Measurements from ENCODE around the gene OR2C1. TPM values are rescaled to one million over a fixed set of nuclear protein-coding genes. Genes with fewer than 3 reads are reported as not detected.

Gene OR2C1
- total RNA-seq, 3 donors from 2014 or later: not detected

DNA sequence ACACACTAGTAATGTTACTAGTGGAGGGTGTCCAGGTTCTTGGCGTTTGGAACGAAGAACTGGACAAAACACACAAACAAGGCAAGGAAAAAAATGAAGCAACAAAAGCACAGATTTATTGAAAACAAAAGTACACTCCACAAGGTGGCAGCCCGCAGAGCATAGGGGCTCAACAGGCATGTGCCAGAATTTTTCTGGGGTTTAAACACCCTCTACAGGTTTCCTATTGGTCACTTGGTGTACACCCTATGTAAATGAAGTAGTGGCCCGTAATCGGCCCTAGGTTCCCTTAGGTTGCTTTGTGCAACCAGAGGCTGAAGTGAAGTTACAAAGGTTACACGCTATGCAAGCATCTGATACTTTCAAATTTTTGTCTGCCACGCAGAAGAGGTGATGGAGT, 8.1 kb downstream of the OR2C1 start:
- Mint-ChIP-seq H3K9me3 (peaks cover 23% of the 10 kb centered on the region), H3K4me1 (ENCODE audit: low read depth) (peaks cover 16% of the 10 kb centered on the region), H3K4me3 (no peak overlapping the region), H3K27me3 (ENCODE audit: low read depth) (peaks cover 19% of the 10 kb centered on the region), H3K36me3 (ENCODE audit: insufficient read depth) (peaks cover 5% of the 10 kb centered on the region)
- DNase-seq: no peak
- no peak for ATAC-seq

DNA sequence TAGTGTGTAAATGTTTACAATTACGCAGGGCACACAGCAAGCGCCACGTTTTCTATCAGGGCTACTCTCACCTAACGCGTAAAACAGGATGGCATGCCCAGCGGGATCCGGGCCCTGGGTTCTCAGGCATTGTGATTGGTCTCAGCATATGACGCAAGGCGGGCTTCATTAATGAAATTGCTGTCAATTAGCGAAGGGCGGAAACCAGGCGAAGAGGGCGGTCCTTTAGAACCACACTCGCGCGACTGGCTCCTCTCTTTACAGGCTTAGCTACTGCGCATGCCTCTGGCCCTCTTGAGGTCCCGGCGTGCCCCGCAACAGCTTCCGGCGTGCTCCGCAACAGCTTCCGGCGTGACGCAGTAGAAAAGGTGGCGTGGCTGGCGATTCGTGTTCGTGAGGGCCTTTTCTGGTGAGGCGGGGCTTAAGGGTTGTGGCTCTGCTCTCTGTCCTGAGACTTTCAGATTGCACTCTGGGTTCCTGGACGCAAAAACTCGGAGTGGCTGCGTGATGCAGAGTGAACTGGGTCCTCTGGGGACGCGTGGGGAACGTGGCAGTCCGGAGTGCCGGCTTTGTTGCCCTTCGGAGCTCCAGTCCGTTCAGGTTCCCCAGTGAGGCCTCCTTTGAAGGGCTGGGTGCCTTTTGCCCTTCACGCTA, 9.2 kb downstream of the OR2C1 start:
- ATAC-seq (peak; percentile 96 to 99), DNase-seq (peak; percentile 80)
- H3K4me3 Mint-ChIP-seq: peak overlapping the region; percentile 85
- H3K36me3 Mint-ChIP-seq (ENCODE audit: insufficient read depth): peaks cover 5% of the 10 kb centered on the region
- H3K9me3 Mint-ChIP-seq: peaks cover 23% of the 10 kb centered on the region
- peaks cover 16% of the 10 kb centered on the region for H3K4me1 Mint-ChIP-seq (ENCODE audit: low read depth)
- peaks cover 17% of the 10 kb centered on the region for H3K27me3 Mint-ChIP-seq (ENCODE audit: low read depth)

DNA sequence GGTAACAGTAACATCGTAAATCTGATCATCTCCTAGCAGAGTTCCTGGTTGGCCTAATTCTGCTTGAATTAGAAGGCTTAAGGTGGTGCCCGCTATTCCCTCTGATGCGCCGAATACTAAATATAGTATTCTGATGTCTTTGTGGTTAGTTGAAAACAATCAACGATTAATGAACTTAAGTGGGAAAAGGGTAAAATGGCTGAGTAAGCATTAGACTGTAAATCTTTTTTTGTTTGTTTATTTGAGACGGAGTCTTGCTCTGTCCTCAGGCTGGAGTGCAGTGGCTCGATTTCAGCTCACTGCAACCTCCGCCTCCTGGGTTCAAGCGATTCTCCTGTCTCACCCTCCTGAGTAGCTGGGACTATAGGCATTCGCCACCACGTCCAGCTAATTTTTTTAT, 13.4 kb downstream of the OR2C1 start:
- DNase-seq: no peak
- no peak overlapping the region for H3K4me3 Mint-ChIP-seq
- no peak for ATAC-seq
- H3K27me3 Mint-ChIP-seq (ENCODE audit: low read depth): no peaks in the 10 kb centered on the region
- peaks cover 17% of the 10 kb centered on the region for H3K9me3 Mint-ChIP-seq
- H3K4me1 Mint-ChIP-seq (ENCODE audit: low read depth): peaks cover 15% of the 10 kb centered on the region
- H3K36me3 Mint-ChIP-seq (ENCODE audit: insufficient read depth): peaks cover 10% of the 10 kb centered on the region

DNA sequence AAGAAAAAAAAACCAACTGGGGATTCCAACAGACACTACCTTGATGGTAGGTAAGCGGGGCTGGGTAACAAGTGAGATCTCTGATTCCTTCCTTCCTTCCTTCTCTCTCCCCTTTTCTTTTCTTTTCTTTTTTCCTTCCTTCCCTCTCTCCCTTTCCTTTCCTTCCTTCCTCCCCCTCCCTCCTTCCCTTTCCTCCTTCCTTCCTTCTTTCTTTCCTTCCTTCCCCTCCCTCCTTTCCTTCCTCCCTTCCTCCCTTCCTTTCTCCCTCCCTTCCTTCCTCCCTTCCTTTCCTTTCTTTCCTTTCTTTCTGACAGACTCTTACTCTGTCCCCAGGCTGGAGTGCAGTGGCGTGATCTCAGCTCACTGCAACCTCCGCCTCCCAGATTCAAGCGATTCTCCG, 20.0 kb downstream of the OR2C1 start:
- no peaks in the 10 kb centered on the region for H3K4me1 Mint-ChIP-seq (ENCODE audit: low read depth)
- H3K36me3 Mint-ChIP-seq (ENCODE audit: insufficient read depth): peaks cover 29% of the 10 kb centered on the region
- H3K9me3 Mint-ChIP-seq: peaks cover 56% of the 10 kb centered on the region
- no peak overlapping the region for H3K4me3 Mint-ChIP-seq
- DNase-seq (no peak), ATAC-seq (no peak)
- no peaks in the 10 kb centered on the region for H3K27me3 Mint-ChIP-seq (ENCODE audit: low read depth)

DNA sequence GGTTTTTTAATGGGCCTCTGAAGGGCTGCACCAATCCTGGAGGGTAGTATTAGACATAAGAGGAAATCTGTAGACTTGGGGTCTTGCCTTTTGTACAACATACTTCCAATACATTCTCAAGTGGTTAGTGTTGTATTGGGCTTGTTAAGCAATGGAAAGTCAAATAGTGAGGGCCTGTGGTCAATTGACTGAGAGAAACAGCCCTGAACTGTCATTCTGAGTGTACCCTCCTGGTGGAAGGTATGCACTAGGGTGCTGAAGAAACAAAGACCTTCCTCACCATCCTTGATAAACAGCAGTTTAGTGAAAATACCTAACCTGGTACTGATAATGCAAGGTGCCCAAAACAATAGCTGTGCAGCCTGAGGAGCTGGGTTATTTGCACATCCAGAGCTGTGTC, 22.2 kb downstream of the OR2C1 start:
- DNase-seq: no peak
- no peak overlapping the region for H3K4me3 Mint-ChIP-seq

DNA sequence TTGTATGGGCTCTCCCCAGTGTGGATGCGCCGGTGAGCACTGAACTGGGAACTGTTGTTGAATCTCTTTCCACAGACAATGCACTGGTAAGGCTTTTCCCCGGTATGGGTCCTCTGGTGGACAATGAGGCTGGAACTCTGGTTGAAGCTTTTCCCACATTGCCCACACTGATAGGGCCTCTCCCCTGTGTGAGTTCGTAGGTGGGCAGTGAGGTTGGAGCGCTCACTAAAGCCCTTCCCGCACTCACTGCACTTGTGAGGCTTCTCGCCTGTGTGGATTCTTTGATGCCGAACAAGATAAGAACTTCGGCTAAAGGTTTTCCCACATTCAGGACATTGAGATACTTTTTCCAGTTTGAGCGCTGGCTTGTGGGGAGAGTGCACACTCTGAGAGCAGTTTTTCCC, 27.4 kb downstream of the OR2C1 start:
- H3K36me3 Mint-ChIP-seq (ENCODE audit: insufficient read depth): peaks cover 76% of the 10 kb centered on the region
- no peaks in the 10 kb centered on the region for H3K27me3 Mint-ChIP-seq (ENCODE audit: low read depth)
- DNase-seq (no peak), ATAC-seq (no peak)
- no peak overlapping the region for H3K4me3 Mint-ChIP-seq
- peaks cover 56% of the 10 kb centered on the region for H3K9me3 Mint-ChIP-seq
- no peaks in the 10 kb centered on the region for H3K4me1 Mint-ChIP-seq (ENCODE audit: low read depth)

More for the DNA sequence above, 22.2 kb downstream of the OR2C1 start:
- no peaks in the 10 kb centered on the region for H3K4me1 Mint-ChIP-seq (ENCODE audit: low read depth)
- H3K9me3 Mint-ChIP-seq: peaks cover 72% of the 10 kb centered on the region
- ATAC-seq: no peak
- H3K36me3 Mint-ChIP-seq (ENCODE audit: insufficient read depth): peaks cover 50% of the 10 kb centered on the region
- H3K27me3 Mint-ChIP-seq (ENCODE audit: low read depth): no peaks in the 10 kb centered on the region

DNA sequence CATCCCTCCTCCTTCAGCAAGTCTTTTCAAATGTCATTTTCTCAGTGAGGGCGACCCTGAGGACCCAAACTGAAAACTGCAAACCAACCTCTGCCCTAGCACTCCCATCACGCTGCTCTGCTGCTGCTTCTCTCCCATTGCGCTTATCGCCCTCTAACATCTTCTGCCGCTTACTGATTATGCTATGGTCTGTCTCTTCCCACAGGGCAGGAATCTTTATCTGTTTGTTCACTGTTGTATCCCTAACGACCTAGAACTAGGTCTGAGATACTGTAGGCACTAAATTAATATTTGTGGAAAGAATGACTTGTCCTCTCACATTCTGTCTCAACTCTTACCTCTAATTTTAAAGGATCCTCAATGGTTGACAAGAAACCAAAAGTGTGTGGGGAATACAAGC, 32.6 kb downstream of the OR2C1 start:
- peaks cover 81% of the 10 kb centered on the region for H3K36me3 Mint-ChIP-seq (ENCODE audit: insufficient read depth)
- ATAC-seq (no peak), DNase-seq (no peak)
- H3K4me1 Mint-ChIP-seq (ENCODE audit: low read depth): no peaks in the 10 kb centered on the region
- H3K9me3 Mint-ChIP-seq: peaks cover 46% of the 10 kb centered on the region
- no peaks in the 10 kb centered on the region for H3K27me3 Mint-ChIP-seq (ENCODE audit: low read depth)
- no peak overlapping the region for H3K4me3 Mint-ChIP-seq

DNA sequence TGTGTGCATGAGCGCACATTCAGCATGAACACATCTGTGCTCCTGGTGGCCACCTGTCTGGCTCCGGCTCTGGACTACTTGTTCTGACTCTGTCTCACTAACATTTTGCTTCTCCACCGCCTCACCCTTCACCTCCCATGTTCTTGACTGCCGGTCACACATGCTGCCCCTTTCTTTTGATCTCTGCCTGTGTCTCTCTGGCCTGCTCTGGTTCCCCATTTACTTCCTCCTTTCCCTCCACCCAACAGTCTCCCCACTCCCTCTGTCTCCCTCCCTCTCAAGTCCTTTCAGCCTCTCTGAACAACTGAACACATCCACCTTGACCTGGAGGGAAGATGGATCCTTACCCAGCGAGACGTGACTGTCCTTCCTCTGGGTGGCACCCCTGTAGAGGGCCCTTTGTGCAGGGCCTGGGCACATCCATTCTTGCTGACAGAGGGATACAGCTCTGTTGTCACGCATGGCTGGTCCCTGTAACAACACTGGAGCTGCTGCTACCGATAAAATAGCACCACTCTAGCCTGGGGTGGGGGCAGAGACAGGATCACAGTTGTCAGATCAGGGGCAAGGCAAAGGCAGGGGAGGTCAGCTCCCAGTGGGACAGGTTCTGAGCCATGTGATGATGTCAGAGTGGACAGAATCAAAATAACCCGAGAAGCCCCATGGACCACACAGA, 34.1 kb downstream of the OR2C1 start:
- H3K9me3 Mint-ChIP-seq: peaks cover 45% of the 10 kb centered on the region
- no peak for DNase-seq
- no peaks in the 10 kb centered on the region for H3K27me3 Mint-ChIP-seq (ENCODE audit: low read depth)
- peaks cover 6% of the 10 kb centered on the region for H3K4me1 Mint-ChIP-seq (ENCODE audit: low read depth)
- ATAC-seq: no peak
- peaks cover 81% of the 10 kb centered on the region for H3K36me3 Mint-ChIP-seq (ENCODE audit: insufficient read depth)
- H3K4me3 Mint-ChIP-seq: no peak overlapping the region

DNA sequence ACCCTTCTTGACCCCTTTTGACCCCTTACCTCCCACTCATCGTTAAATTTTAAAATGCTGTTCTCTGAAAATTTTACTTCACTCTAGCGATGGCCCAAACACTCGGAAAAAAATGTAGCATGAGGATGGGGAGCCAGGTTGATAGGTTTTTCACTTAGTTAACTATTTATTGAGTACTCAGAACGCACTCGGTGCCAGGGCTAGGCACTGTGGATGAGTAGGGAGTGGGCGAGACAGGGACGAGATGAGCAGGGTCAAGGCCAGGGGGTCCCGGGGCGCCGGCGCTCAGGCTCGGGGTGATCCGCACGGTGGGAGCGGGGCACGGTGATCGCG, 44.7 kb downstream of the OR2C1 start:
- H3K9me3 Mint-ChIP-seq: peaks cover 16% of the 10 kb centered on the region
- peaks cover 50% of the 10 kb centered on the region for H3K4me1 Mint-ChIP-seq (ENCODE audit: low read depth)
- no peak for DNase-seq
- peaks cover 50% of the 10 kb centered on the region for H3K36me3 Mint-ChIP-seq (ENCODE audit: insufficient read depth)
- ATAC-seq: peak in 1 of 2 donors; percentile 52
- no peaks in the 10 kb centered on the region for H3K27me3 Mint-ChIP-seq (ENCODE audit: low read depth)
- peak overlapping the region; percentile 95 for H3K4me3 Mint-ChIP-seq

DNA sequence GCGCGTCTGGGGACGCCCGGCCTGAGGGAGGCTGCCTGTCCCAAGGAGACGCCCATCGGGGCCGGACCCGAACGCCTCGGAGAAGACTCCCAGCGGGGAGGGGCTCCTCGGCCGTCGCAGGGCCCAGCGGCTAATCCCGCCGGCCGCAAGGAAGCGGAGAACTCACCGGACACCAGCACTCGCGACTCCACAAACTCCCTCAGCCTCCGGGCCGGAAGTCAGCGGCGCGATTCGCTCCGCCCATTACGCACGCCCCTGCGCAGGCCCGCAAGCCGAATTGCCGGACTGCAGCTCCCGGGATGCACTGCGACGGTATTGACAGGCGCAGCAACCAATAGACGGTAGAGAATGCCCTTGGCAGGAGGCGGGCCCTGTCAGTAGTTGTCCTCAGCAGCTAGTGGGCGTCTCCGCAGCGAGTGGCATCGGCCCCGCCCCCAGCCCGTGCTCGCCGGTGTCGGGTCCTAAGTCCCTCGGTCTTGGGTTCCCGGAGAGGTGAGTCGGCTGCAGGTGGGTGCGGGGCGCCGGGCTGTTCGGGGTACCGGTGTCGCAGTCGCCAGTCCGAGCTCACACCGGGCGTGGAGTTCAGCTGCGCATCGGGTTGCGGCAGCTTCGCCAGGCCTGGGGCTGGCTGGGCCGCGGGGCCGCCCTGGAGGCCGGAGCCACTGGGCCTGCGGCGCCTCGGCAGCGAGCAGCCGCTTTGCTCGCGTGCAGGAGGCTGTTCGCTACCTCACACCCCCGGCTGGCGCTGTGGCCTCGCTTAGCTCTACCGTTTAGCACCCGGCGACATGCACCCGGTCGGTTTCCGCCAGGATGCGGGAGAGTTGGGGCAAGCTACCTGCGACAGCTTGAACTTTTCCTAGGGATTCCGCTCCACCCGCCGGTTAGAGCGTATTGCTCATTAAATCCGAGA, 45.3 kb downstream of the OR2C1 start, which contains the start of the genes ZNF174 and ZSCAN32:
Gene ZNF174 (plus strand): TSS at position 437 of the 910 bp plus-strand sequence. CDS start 790 bp downstream, outside the sequence.
Gene ZSCAN32 (minus strand): TSS at position 226 of the 910 bp plus-strand sequence. CDS start 3,447 bp downstream, outside the sequence.
- DNase-seq (peak; percentile 97), ATAC-seq (peak; percentile 98 to 99)
- Mint-ChIP-seq H3K36me3 (ENCODE audit: insufficient read depth) (peaks cover 50% of the 10 kb centered on the region), H3K4me3 (peak within 1 kb of the TSS; percentile 95), H3K27me3 (ENCODE audit: low read depth) (no peaks in the 10 kb centered on the region), H3K9me3 (peaks cover 20% of the 10 kb centered on the region), H3K4me1 (ENCODE audit: low read depth) (peaks cover 49% of the 10 kb centered on the region)

DNA sequence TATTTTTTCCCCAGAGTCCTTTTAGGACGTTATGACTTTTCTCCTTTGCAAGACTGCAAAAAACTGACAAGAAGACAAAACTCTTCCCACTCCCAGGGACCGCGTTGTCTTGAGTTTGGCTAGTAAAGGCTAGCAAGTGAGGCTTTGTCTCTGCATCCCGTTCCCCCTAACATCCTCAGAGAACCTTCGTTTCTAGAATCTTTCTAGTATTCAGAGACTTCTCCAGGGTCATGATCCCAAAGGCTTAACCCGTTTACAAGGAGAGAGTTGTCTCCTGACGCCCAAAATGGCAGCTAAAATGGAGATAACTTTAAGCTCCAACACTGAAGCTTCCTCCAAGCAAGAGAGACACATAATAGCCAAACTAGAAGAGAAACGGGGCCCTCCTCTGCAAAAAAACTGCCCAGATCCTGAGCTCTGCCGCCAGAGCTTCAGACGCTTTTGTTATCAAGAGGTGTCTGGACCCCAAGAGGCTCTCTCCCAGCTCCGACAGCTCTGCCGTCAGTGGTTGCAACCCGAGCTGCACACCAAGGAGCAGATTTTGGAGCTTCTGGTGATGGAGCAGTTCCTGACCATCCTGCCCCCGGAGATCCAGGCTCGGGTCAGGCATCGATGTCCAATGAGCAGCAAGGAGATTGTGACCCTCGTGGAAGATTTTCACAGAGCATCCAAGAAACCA, 46.2 kb downstream of the OR2C1 start:
- Mint-ChIP-seq H3K36me3 (ENCODE audit: insufficient read depth) (peaks cover 52% of the 10 kb centered on the region), H3K4me1 (ENCODE audit: low read depth) (peaks cover 43% of the 10 kb centered on the region), H3K9me3 (peaks cover 21% of the 10 kb centered on the region), H3K27me3 (ENCODE audit: low read depth) (no peaks in the 10 kb centered on the region), H3K4me3 (peak overlapping the region; percentile 95)
- no peak for ATAC-seq
- DNase-seq: no peak

All from activated T-cell treated with anti-CD3 and anti-CD28 coated beads, Interleukin-2, amount 50 U/mL, for 4 hours (primary cell).